HepG2 (cell line): ENCODE results near the gene RMI2. TPM values are rescaled to one million over a fixed set of nuclear protein-coding genes. Genes with fewer than 3 reads are reported as not detected.
A peak's percentile ranks its signal among the peaks of the same experiment; 100 is the strongest.

ENCODE experiments used
- ATAC-seq: fragments of 200-7000 bp; cut with Tn5 transposase; 3 replicates; pipeline ENCODE4 v1.9.1; 2020; ENCODE audit warnings: mild to moderate bottlenecking, moderate library complexity
- BruUV-seq: library from RNA; stranded (reverse); fragments of 400-500 nt; replicated peaks from 2 replicates; lab custom pipeline; 2021; lab: Mats Ljungman, UMichigan
- CTCF ChIA-PET: fragments of 300-600 bp; formaldehyde crosslinking; extraction: SDS; loops from one replicate; lab custom pipeline; 2021; ENCODE audit warnings: low total read pairs, inconsistent platforms, low intra/inter-chr PET ratio; lab: Yijun Ruan, JAX
- POLR2A ChIA-PET: fragments of 350-600 bp; sonication (Branson Sonifier 250); formaldehyde crosslinking; loops from one replicate; lab custom pipeline; 2020; ENCODE audit warnings: antibody characterized with exemption, inconsistent platforms; lab: Yijun Ruan, JAX
- DNase-seq: peaks from one replicate; pipeline ENCODE4 v3.0.0-alpha.2; 2015; ENCODE audit warnings: low spot score
- FAIRE-seq: peaks from 3 replicates; lab custom pipeline; 2011; peaks lifted over from hg19 to GRCh38; lab: Jason Lieb, UNC
- H2AFZ ChIP-seq: one replicate; pipeline ENCODE4 v1.6.1; 2011; ENCODE audit warnings: low read length, inconsistent platforms
- H3K27ac ChIP-seq: fragments of 300-600 bp; 3 replicates; pipeline ENCODE4 v1.8.0; 2011; ENCODE audit warnings: mixed run types, mild to moderate bottlenecking, mixed read lengths, low read length, inconsistent platforms; ENCODE audit not compliant: insufficient read depth; ENCODE audit errors: extremely low read length
- H3K27me3 ChIP-seq, 2 experiments: fragments of 200-600 bp in 1 of 2; 2 replicates in 1 of 2; 3 replicates in 1 of 2; pipeline versions ENCODE4 v1.6.0 to v1.8.0; 2011; ENCODE audit warnings: low read length in 2 of 2, mild to moderate bottlenecking in 2 of 2, moderate library complexity in 2 of 2, inconsistent platforms in 1 of 2; ENCODE audit not compliant: insufficient read depth in 2 of 2, control insufficient read depth in 1 of 2
- H3K36me3 ChIP-seq, 2 experiments: fragments of 200-600 bp in 1 of 2; replicated peaks in 1 of 2; 2 replicates in 1 of 2; 3 replicates in 1 of 2; pipeline versions ENCODE4 v1.5.1 to v1.8.0; 2011; ENCODE audit warnings: low read length in 2 of 2, inconsistent platforms in 1 of 2; ENCODE audit not compliant: insufficient read depth in 2 of 2, control insufficient read depth in 1 of 2
- H3K4me1 ChIP-seq: 2 replicates; pipeline ENCODE4 v1.5.1; 2012; ENCODE audit warnings: low read length, inconsistent platforms; ENCODE audit not compliant: insufficient read depth
- H3K4me2 ChIP-seq: 2 replicates; pipeline ENCODE4 v1.6.0; 2011; ENCODE audit warnings: low read depth, low read length, inconsistent platforms
- H3K4me3 ChIP-seq, 3 experiments: fragments of 200-600 bp in 1 of 3; sonication (generic), shearing (Covaris generic) in 1 of 3; replicated peaks in 1 of 3; 2 replicates each; pipeline ENCODE4 v1.5.1; 2011 to 2016; ENCODE audit warnings: low read length in 3 of 3, inconsistent platforms in 2 of 3, low read depth in 2 of 3, mild to moderate bottlenecking in 2 of 3, control low read depth in 1 of 3, mixed read lengths in 1 of 3; ENCODE audit not compliant: insufficient read depth in 1 of 3
- H3K79me2 ChIP-seq: one replicate; pipeline ENCODE4 v1.6.1; 2011; ENCODE audit warnings: low read length, inconsistent platforms; ENCODE audit not compliant: insufficient read depth
- H3K9ac ChIP-seq: 2 replicates; pipeline ENCODE4 v1.6.0; 2011; ENCODE audit warnings: mild to moderate bottlenecking, low read depth, low read length, inconsistent platforms; ENCODE audit not compliant: insufficient read depth
- H3K9me3 ChIP-seq: 2 replicates; pipeline ENCODE4 v1.5.1; 2012; ENCODE audit warnings: mild to moderate bottlenecking, low read length
- H4K20me1 ChIP-seq: 2 replicates; pipeline ENCODE4 v1.6.0; 2011; ENCODE audit warnings: inconsistent platforms, mild to moderate bottlenecking, low read length, moderate library complexity; ENCODE audit not compliant: insufficient read depth
- HNF4A ChIP-seq: sonication (generic); formaldehyde crosslinking; IDR thresholded peaks from 2 replicates; pipeline ENCODE4 v1.4.0; 2020; ENCODE audit warnings: missing genetic modification reagents
- SATB2 ChIP-seq: sonication (generic); formaldehyde crosslinking; IDR thresholded peaks from 2 replicates; pipeline ENCODE4 v1.5.0; 2020; ENCODE audit warnings: missing genetic modification reagents
- ZFP91 ChIP-seq: sonication (generic); formaldehyde crosslinking; IDR thresholded peaks from 2 replicates; pipeline ENCODE4 v1.9.0; 2022; ENCODE audit warnings: missing genetic modification reagents, mild to moderate bottlenecking, borderline replicate concordance
- ZNF24 ChIP-seq: fragments of 450-650 bp; IDR thresholded peaks from 2 replicates; pipeline ENCODE4 v1.6.1; 2017; ENCODE audit warnings: antibody characterized with exemption, mild to moderate bottlenecking
- ZNF512 ChIP-seq: sonication (generic); formaldehyde crosslinking; IDR thresholded peaks from 2 replicates; pipeline ENCODE4 v1.4.0; 2020; ENCODE audit warnings: mild to moderate bottlenecking, missing genetic modification reagents
- ZNF687 ChIP-seq: sonication (generic); formaldehyde crosslinking; IDR thresholded peaks from 2 replicates; pipeline ENCODE4 v1.5.1; 2020; ENCODE audit warnings: mild to moderate bottlenecking, missing genetic modification reagents, moderate library complexity
- ZNF800 ChIP-seq: sonication (generic); formaldehyde crosslinking; IDR thresholded peaks from 2 replicates; pipeline ENCODE4 v1.4.0; 2020; ENCODE audit warnings: missing genetic modification reagents
- ZSCAN29 ChIP-seq: sonication (generic); formaldehyde crosslinking; conservative IDR thresholded peaks from 2 replicates; pipeline ENCODE4 v1.4.0; 2020; ENCODE audit warnings: mild to moderate bottlenecking, missing genetic modification reagents
- WGBS: methylation state at CpG from one replicate; pipeline ENCODE4 v1.1.6; 2017; ENCODE audit warnings: low lambda C conversion rate; 5-methylcytosine and 5-hydroxymethylcytosine counted together
- in situ Hi-C: cut with HindIII; loops from 2 replicates; pipeline ENCODE4 v1.10.0; 2017; ENCODE audit warnings: low pct_unique_long_range_greater_than_20kb; ENCODE audit not compliant: extremely low pct_ligation_motif_present
- intact Hi-C: fragments of 100-400 bp; cut with micrococcal nuclease; formaldehyde crosslinking; loops from one replicate; pipeline ENCODE4 v1.10.0; 2022; ENCODE audit not compliant: unreplicated experiment
- polyA plus RNA-seq, 8 experiments: library from polyadenylated mRNA; depleted of rRNA in 3 of 8; stranded (reverse) in 7 of 8; unstranded in 1 of 8; fragments of >200 nt; fragmentation: Illumina TruSeq in 4 of 8; extraction: Trizol in 4 of 8; gene quantifications; 2 replicates each; pipeline versions ENCODE4 v1.2.1 to v1.2.3, GENCODE V29; 2011 to 2016; ENCODE audit warnings: low read depth in 4 of 8, missing spikeins in 1 of 8, mixed read lengths in 1 of 8; ENCODE audit not compliant: insufficient read depth in 1 of 8
- total RNA-seq, 5 experiments: library from RNA; depleted of rRNA; stranded (reverse); fragments of >200 nt; fragmentation: Illumina TruSeq; extraction: Trizol; gene quantifications; 2 replicates each; pipeline ENCODE4 v1.2.3, GENCODE V29; 2016; ENCODE audit warnings: low read depth in 1 of 5

RMI2 gene
- total and polyA plus RNA-seq, 2 of the 13 experiments (the other 11 are each of a cell fraction or from before 2014, with no cell fraction given): 24.5 to 55.7 TPM

- Histone ChIP-seq H3K4me2 (no peak overlapping the region; the same call in 1 of the 2 replicates), H3K27ac (no peak overlapping the region), H3K36me3 (no peaks in the 10 kb centered on the region), H3K4me3 (no peak overlapping the region), H3K9ac (no peak overlapping the region), H3K27me3 (peaks cover 26 to 66% of the 10 kb centered on the region in 2 experiments), H3K9me3 (no peaks in the 10 kb centered on the region), H3K4me1 (peaks cover 38% of the 10 kb centered on the region), H2AFZ (no peak overlapping the region), H3K79me2 (no peaks in the 10 kb centered on the region), H4K20me1 (no peaks in the 10 kb centered on the region)
- no TSS peak for BruUV-seq
- 15% methylated on average over 8 of the region's 20 CpGs for WGBS
- DNase-seq (no peak), ATAC-seq (peak; percentile 4; the same call in 2 of the 3 replicates), FAIRE-seq (no peak)
- POLR2A ChIA-PET: interaction anchor here (1.5 kb wide), 1 partner anchor 14 kb away, joined by 11 read pairs; no protein-coding TSS in a partner anchor
- CTCF ChIA-PET: interaction anchor here (1.0 kb wide), 1 partner anchor 14 kb away, joined by 3 read pairs; no protein-coding TSS in a partner anchor
- in situ Hi-C loops (no loop called here), intact Hi-C loops (no loop called here)
- TF ChIP-seq ZNF24 (no peak), SATB2 (CRISPR knock-in tag) (no peak), ZNF687 (peak; percentile 89), ZFP91 (CRISPR knock-in tag) (no peak), ZSCAN29 (no peak), HNF4A (CRISPR knock-in tag) (peak; percentile 39; the same call in 1 of the 2 replicates), ZNF800 (CRISPR knock-in tag) (no peak), ZNF512 (CRISPR knock-in tag) (no peak)
These were observed 39.8 kb downstream of the RMI2 start for GRCh38 chr16:11384956-11385586.
